ENCODE results near the gene SLC9A6.

SLC9A6 gene

GRCh38 chrX:136019226-136019625, 34.0 kb downstream of the SLC9A6 start:
- H3K4ac ChIP-seq (ENCODE audit: low read depth, low read length), result no peak overlapping the region
- H3K79me2 ChIP-seq (ENCODE audit: control insufficient read depth, insufficient read depth, low read length), result no peaks in the 10 kb centered on the region
- no peak overlapping the region for H3K9ac ChIP-seq (ENCODE audit: low read length)
- H3K36me3 ChIP-seq (ENCODE audit: control insufficient read depth, insufficient read depth, low read length), result no peaks in the 10 kb centered on the region
- H3K4me1 ChIP-seq (ENCODE audit: control insufficient read depth, low read depth, low read length), result no peaks in the 10 kb centered on the region
- no peak overlapping the region for H3K56ac ChIP-seq (ENCODE audit: low read length)
- H3K4me3 ChIP-seq (ENCODE audit: low read length), result no peak overlapping the region
- no peak overlapping the region for H3K18ac ChIP-seq (ENCODE audit: low read length)
- H4K8ac ChIP-seq (ENCODE audit: low read depth, low read length), result no peak overlapping the region
- H3K79me1 ChIP-seq (ENCODE audit: low read length), result no peaks in the 10 kb centered on the region
- no peak for DNase-seq
- no peak overlapping the region for H2BK120ac ChIP-seq (ENCODE audit: low read depth, low read length)
- H3K27ac ChIP-seq (ENCODE audit: low read depth, low read length), result no peak overlapping the region
- H3K27me3 ChIP-seq (ENCODE audit: insufficient read depth, low read length, poor library complexity), result no peaks in the 10 kb centered on the region
- H2BK15ac ChIP-seq (replicated peaks; ENCODE audit: low read depth), result no peak overlapping the region
- no peak overlapping the region for H2AK5ac ChIP-seq (ENCODE audit: low read length)
- WGBS (ENCODE audit: extremely low coverage, insufficient coverage, low lambda C conversion rate), result no CpG with 5 or more reads among the region's 5 CpGs
- H3K4me2 ChIP-seq (ENCODE audit: low read length), result no peak overlapping the region
- H4K5ac ChIP-seq (ENCODE audit: low read length), result no peak overlapping the region
- no peak overlapping the region for H2BK5ac ChIP-seq (ENCODE audit: low read length)
- no peak overlapping the region for H3K23ac ChIP-seq (ENCODE audit: low read length)

GRCh38 chrX:136021160-136021559, 35.9 kb downstream of the SLC9A6 start:
- no peak overlapping the region for H2AK5ac ChIP-seq (ENCODE audit: low read length)
- H3K23ac ChIP-seq (ENCODE audit: low read length), result no peak overlapping the region
- no peaks in the 10 kb centered on the region for H3K79me2 ChIP-seq (ENCODE audit: control insufficient read depth, insufficient read depth, low read length)
- no peaks in the 10 kb centered on the region for H3K27me3 ChIP-seq (ENCODE audit: insufficient read depth, low read length, poor library complexity)
- no peaks in the 10 kb centered on the region for H3K79me1 ChIP-seq (ENCODE audit: low read length)
- WGBS (ENCODE audit: extremely low coverage, insufficient coverage, low lambda C conversion rate), result no CpG with 5 or more reads among the region's 1 CpG
- no peak overlapping the region for H4K8ac ChIP-seq (ENCODE audit: low read depth, low read length)
- no peak overlapping the region for H3K27ac ChIP-seq (ENCODE audit: low read depth, low read length)
- H3K4me3 ChIP-seq (ENCODE audit: low read length), result no peak overlapping the region
- no peak overlapping the region for H3K4ac ChIP-seq (ENCODE audit: low read depth, low read length)
- no peak overlapping the region for H4K5ac ChIP-seq (ENCODE audit: low read length)
- H3K4me2 ChIP-seq (ENCODE audit: low read length), result no peak overlapping the region
- H3K56ac ChIP-seq (ENCODE audit: low read length), result no peak overlapping the region
- H3K18ac ChIP-seq (ENCODE audit: low read length), result no peak overlapping the region
- H3K36me3 ChIP-seq (ENCODE audit: control insufficient read depth, insufficient read depth, low read length), result no peaks in the 10 kb centered on the region
- no peaks in the 10 kb centered on the region for H3K4me1 ChIP-seq (ENCODE audit: control insufficient read depth, low read depth, low read length)
- H3K9ac ChIP-seq (ENCODE audit: low read length), result no peak overlapping the region
- no peak overlapping the region for H2BK15ac ChIP-seq (replicated peaks; ENCODE audit: low read depth)
- H2BK5ac ChIP-seq (ENCODE audit: low read length), result no peak overlapping the region
- no peak for DNase-seq
- no peak overlapping the region for H2BK120ac ChIP-seq (ENCODE audit: low read depth, low read length)

- Histone ChIP-seq H2BK15ac (replicated peaks; ENCODE audit: low read depth) (no peak overlapping the region), H3K4ac (ENCODE audit: low read depth, low read length) (no peak overlapping the region), H4K8ac (ENCODE audit: low read depth, low read length) (no peak overlapping the region), H2AK5ac (ENCODE audit: low read length) (no peak overlapping the region), H3K56ac (ENCODE audit: low read length) (no peak overlapping the region), H3K4me1 (ENCODE audit: control insufficient read depth, low read depth, low read length) (no peaks in the 10 kb centered on the region), H3K9ac (ENCODE audit: low read length) (no peak overlapping the region), H3K18ac (ENCODE audit: low read length) (no peak overlapping the region), H3K79me1 (ENCODE audit: low read length) (no peaks in the 10 kb centered on the region), H4K5ac (ENCODE audit: low read length) (no peak overlapping the region), H3K4me3 (ENCODE audit: low read length) (no peak overlapping the region), H3K36me3 (ENCODE audit: control insufficient read depth, insufficient read depth, low read length) (no peaks in the 10 kb centered on the region), H2BK5ac (ENCODE audit: low read length) (no peak overlapping the region), H3K4me2 (ENCODE audit: low read length) (no peak overlapping the region), H2BK120ac (ENCODE audit: low read depth, low read length) (no peak overlapping the region), H3K27ac (ENCODE audit: low read depth, low read length) (no peak overlapping the region), H3K27me3 (ENCODE audit: insufficient read depth, low read length, poor library complexity) (no peaks in the 10 kb centered on the region), H3K79me2 (ENCODE audit: control insufficient read depth, insufficient read depth, low read length) (no peaks in the 10 kb centered on the region), H3K23ac (ENCODE audit: low read length) (no peak overlapping the region)
- DNase-seq, result no peak
- no CpG with 5 or more reads among the region's 1 CpG for WGBS (ENCODE audit: extremely low coverage, insufficient coverage, low lambda C conversion rate)
Observed at GRCh38 chrX:136021903-136022302, 36.7 kb downstream of the SLC9A6 start.

- H2BK120ac ChIP-seq (ENCODE audit: low read depth, low read length), result no peak overlapping the region
Observed at GRCh38 chrX:136025091-136025490, 39.9 kb downstream of the SLC9A6 start.

GRCh38 chrX:136028383-136028984, 43.2 kb downstream of the SLC9A6 start:
- Histone ChIP-seq H2BK15ac (replicated peaks; ENCODE audit: low read depth) (no peak overlapping the region), H4K5ac (ENCODE audit: low read length) (no peak overlapping the region), H3K4ac (ENCODE audit: low read depth, low read length) (no peak overlapping the region), H3K36me3 (ENCODE audit: control insufficient read depth, insufficient read depth, low read length) (no peaks in the 10 kb centered on the region), H2BK5ac (ENCODE audit: low read length) (no peak overlapping the region), H3K79me2 (ENCODE audit: control insufficient read depth, insufficient read depth, low read length) (no peaks in the 10 kb centered on the region), H3K4me1 (ENCODE audit: control insufficient read depth, low read depth, low read length) (no peaks in the 10 kb centered on the region), H3K27me3 (ENCODE audit: insufficient read depth, low read length, poor library complexity) (no peaks in the 10 kb centered on the region), H2AK5ac (ENCODE audit: low read length) (no peak overlapping the region), H4K8ac (ENCODE audit: low read depth, low read length) (no peak overlapping the region), H3K9ac (ENCODE audit: low read length) (no peak overlapping the region), H3K56ac (ENCODE audit: low read length) (no peak overlapping the region), H3K23ac (ENCODE audit: low read length) (no peak overlapping the region), H3K27ac (ENCODE audit: low read depth, low read length) (no peak overlapping the region), H2BK120ac (ENCODE audit: low read depth, low read length) (no peak overlapping the region), H3K18ac (ENCODE audit: low read length) (no peak overlapping the region), H3K79me1 (ENCODE audit: low read length) (no peaks in the 10 kb centered on the region), H3K4me2 (ENCODE audit: low read length) (no peak overlapping the region), H3K4me3 (ENCODE audit: low read length) (no peak overlapping the region)
- peak; percentile 41 for DNase-seq

More at GRCh38 chrX:136025091-136025490, 39.9 kb downstream of the SLC9A6 start:
- WGBS (ENCODE audit: extremely low coverage, insufficient coverage, low lambda C conversion rate), result no CpG with 5 or more reads among the region's 3 CpGs
- H3K79me1 ChIP-seq (ENCODE audit: low read length), result no peaks in the 10 kb centered on the region
- no peak overlapping the region for H3K9ac ChIP-seq (ENCODE audit: low read length)
- no peaks in the 10 kb centered on the region for H3K4me1 ChIP-seq (ENCODE audit: control insufficient read depth, low read depth, low read length)
- no peak overlapping the region for H2AK5ac ChIP-seq (ENCODE audit: low read length)
- H3K79me2 ChIP-seq (ENCODE audit: control insufficient read depth, insufficient read depth, low read length), result no peaks in the 10 kb centered on the region
- H3K18ac ChIP-seq (ENCODE audit: low read length), result no peak overlapping the region
- H3K4ac ChIP-seq (ENCODE audit: low read depth, low read length), result no peak overlapping the region
- no peak overlapping the region for H3K4me2 ChIP-seq (ENCODE audit: low read length)
- H3K4me3 ChIP-seq (ENCODE audit: low read length), result no peak overlapping the region
- no peak overlapping the region for H3K56ac ChIP-seq (ENCODE audit: low read length)
- H2BK15ac ChIP-seq (replicated peaks; ENCODE audit: low read depth), result no peak overlapping the region
- H3K23ac ChIP-seq (ENCODE audit: low read length), result no peak overlapping the region
- no peak overlapping the region for H3K27ac ChIP-seq (ENCODE audit: low read depth, low read length)
- no peak overlapping the region for H2BK5ac ChIP-seq (ENCODE audit: low read length)
- H3K36me3 ChIP-seq (ENCODE audit: control insufficient read depth, insufficient read depth, low read length), result no peaks in the 10 kb centered on the region
- H3K27me3 ChIP-seq (ENCODE audit: insufficient read depth, low read length, poor library complexity), result no peaks in the 10 kb centered on the region
- H4K8ac ChIP-seq (ENCODE audit: low read depth, low read length), result no peak overlapping the region
- no peak overlapping the region for H4K5ac ChIP-seq (ENCODE audit: low read length)
- no peak for DNase-seq

- H2BK5ac ChIP-seq (ENCODE audit: low read length), result no peak overlapping the region
- no peak overlapping the region for H4K5ac ChIP-seq (ENCODE audit: low read length)
- no peak overlapping the region for H3K4ac ChIP-seq (ENCODE audit: low read depth, low read length)
- H3K4me3 ChIP-seq (ENCODE audit: low read length), result no peak overlapping the region
- H3K79me1 ChIP-seq (ENCODE audit: low read length), result no peaks in the 10 kb centered on the region
- no peak overlapping the region for H3K9ac ChIP-seq (ENCODE audit: low read length)
- H3K4me2 ChIP-seq (ENCODE audit: low read length), result no peak overlapping the region
- DNase-seq, result no peak
- H3K56ac ChIP-seq (ENCODE audit: low read length), result no peak overlapping the region
- no peak overlapping the region for H3K23ac ChIP-seq (ENCODE audit: low read length)
- no peak overlapping the region for H2BK15ac ChIP-seq (replicated peaks; ENCODE audit: low read depth)
- WGBS (ENCODE audit: extremely low coverage, insufficient coverage, low lambda C conversion rate), result no CpG with 5 or more reads among the region's 2 CpGs
- H3K18ac ChIP-seq (ENCODE audit: low read length), result no peak overlapping the region
- no peaks in the 10 kb centered on the region for H3K36me3 ChIP-seq (ENCODE audit: control insufficient read depth, insufficient read depth, low read length)
- H3K27me3 ChIP-seq (ENCODE audit: insufficient read depth, low read length, poor library complexity), result no peaks in the 10 kb centered on the region
- H3K27ac ChIP-seq (ENCODE audit: low read depth, low read length), result no peak overlapping the region
- no peak overlapping the region for H2AK5ac ChIP-seq (ENCODE audit: low read length)
- no peak overlapping the region for H4K8ac ChIP-seq (ENCODE audit: low read depth, low read length)
- no peaks in the 10 kb centered on the region for H3K79me2 ChIP-seq (ENCODE audit: control insufficient read depth, insufficient read depth, low read length)
- H2BK120ac ChIP-seq (ENCODE audit: low read depth, low read length), result no peak overlapping the region
- H3K4me1 ChIP-seq (ENCODE audit: control insufficient read depth, low read depth, low read length), result no peaks in the 10 kb centered on the region
Observed at GRCh38 chrX:136029766-136030165, 44.5 kb downstream of the SLC9A6 start.
